Chondrocyte (in vitro differentiated cells): ENCODE results near the gene ASPG. TPM values are rescaled to one million over a fixed set of nuclear protein-coding genes. Genes with fewer than 3 reads are reported as not detected.
A peak's percentile ranks its signal among the peaks of the same experiment; 100 is the strongest.

Source experiments
- DNase-seq: peaks from one replicate; pipeline ENCODE4 v3.0.0; 2021; ENCODE audit warnings: mixed read lengths, low spot score
- H3K27ac Mint-ChIP-seq: one replicate; pipeline ENCODE4 v1.8.0; 2021; ENCODE audit warnings: mild to moderate bottlenecking, moderate library complexity, mixed read lengths; ENCODE audit not compliant: unreplicated experiment
- H3K27me3 Mint-ChIP-seq: 2 replicates; pipeline ENCODE4 v1.8.0; 2021; ENCODE audit warnings: low read depth, mixed read lengths
- H3K36me3 Mint-ChIP-seq: 2 replicates; pipeline ENCODE4 v1.8.0; 2021; ENCODE audit warnings: low read depth, mixed read lengths
- H3K4me1 Mint-ChIP-seq: 2 replicates; pipeline ENCODE4 v1.8.0; 2021; ENCODE audit warnings: low read depth, mild to moderate bottlenecking, mixed read lengths
- H3K4me3 Mint-ChIP-seq: one replicate; pipeline ENCODE4 v1.8.0; 2021; ENCODE audit warnings: mild to moderate bottlenecking, moderate library complexity, mixed read lengths; ENCODE audit not compliant: unreplicated experiment
- H3K9me3 Mint-ChIP-seq: 2 replicates; pipeline ENCODE4 v1.8.0; 2021; ENCODE audit warnings: low read depth, mixed read lengths
- CTCF ChIP-seq: fragments of 200-600 bp; sonication (generic); IDR thresholded peaks from 2 replicates; pipeline ENCODE4 v1.5.0; 2021; ENCODE audit warnings: antibody characterized with exemption, mild to moderate bottlenecking, moderate library complexity
- total RNA-seq: library from RNA; stranded (reverse); gene quantifications from 3 replicates; pipeline ENCODE4 v1.2.1, GENCODE V29; 2021

Gene ASPG
- total RNA-seq, 1 donor from 2014 or later: not detected

GRCh38 chr14:104049576-104050240, 35.8 kb upstream of the ASPG start:
- TF ChIP-seq CTCF: no peak
- Mint-ChIP-seq H3K27ac (peak overlapping the region; percentile 71), H3K9me3 (peaks cover 4% of the 10 kb centered on the region), H3K27me3 (peaks cover 27% of the 10 kb centered on the region), H3K4me3 (no peak overlapping the region), H3K36me3 (peaks cover 2% of the 10 kb centered on the region), H3K4me1 (peaks cover 23% of the 10 kb centered on the region)
- no peak for DNase-seq

- Mint-ChIP-seq H3K36me3 (peaks cover 2% of the 10 kb centered on the region), H3K4me3 (no peak overlapping the region), H3K27ac (no peak overlapping the region), H3K4me1 (peaks cover 23% of the 10 kb centered on the region), H3K9me3 (peaks cover 4% of the 10 kb centered on the region), H3K27me3 (peaks cover 35% of the 10 kb centered on the region)
- TF ChIP-seq CTCF: no peak
- DNase-seq: no peak
Measured at GRCh38 chr14:104051092-104051813, 34.2 kb upstream of the ASPG start.

DNA sequence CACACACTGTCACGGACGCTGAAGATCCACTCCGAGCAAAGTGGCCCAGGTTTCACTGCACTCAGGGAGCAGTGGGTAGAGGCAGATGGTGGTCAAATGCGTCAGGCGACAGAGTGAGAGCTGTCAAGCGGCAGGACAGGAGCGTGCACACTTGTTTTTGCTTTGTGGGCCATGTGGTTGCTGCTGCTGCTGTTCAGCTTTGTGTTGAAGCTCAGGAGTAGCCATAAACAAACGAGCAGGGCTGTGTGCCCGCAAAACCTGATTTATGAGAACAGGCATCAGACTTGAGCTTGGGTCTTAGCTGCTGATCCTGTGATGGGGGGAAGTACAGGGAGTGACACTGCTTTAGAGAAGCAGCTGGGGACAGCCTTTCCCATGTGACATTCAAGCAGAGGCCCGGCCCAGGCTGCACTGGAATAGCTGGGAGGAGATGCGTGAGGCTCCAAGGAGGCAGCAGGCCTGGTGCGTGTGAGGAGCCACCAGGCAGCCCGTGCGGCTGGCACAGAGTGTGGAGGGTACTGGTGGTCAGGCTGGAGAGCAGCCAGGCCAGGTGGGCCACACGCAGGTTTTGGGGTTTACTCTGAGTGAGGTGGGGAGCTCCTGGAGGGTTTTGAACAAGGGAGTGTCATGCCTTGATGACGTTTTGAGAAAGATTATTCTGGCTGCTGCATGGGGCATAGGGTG, 31.1 kb upstream of the ASPG start:
- Mint-ChIP-seq H3K9me3 (peaks cover 2% of the 10 kb centered on the region), H3K36me3 (no peaks in the 10 kb centered on the region), H3K27me3 (peaks cover 48% of the 10 kb centered on the region), H3K27ac (no peak overlapping the region), H3K4me3 (no peak overlapping the region), H3K4me1 (peaks cover 13% of the 10 kb centered on the region)
- no peak for TF ChIP-seq CTCF
- DNase-seq: no peak

DNA sequence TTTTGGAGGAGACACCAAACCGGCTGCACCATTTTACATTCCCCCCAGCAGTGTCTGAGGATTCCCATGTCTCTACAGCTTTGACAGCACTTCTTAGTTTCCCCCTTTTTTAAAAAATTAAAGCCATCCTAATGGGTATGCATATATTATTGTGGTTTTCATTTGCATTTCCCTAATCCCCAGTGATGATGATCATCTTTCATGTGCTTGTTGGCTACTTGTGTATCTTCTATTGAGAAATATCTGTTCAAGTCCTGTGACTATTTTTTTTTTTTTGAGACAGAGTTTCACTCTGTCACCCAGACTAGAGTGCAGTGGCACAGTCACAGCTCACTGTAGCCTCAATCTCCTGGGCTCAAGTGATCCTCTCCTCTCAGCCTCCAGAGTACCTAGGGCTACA, 23.2 kb upstream of the ASPG start:
- Mint-ChIP-seq H3K4me3 (no peak overlapping the region), H3K9me3 (peaks cover 10% of the 10 kb centered on the region), H3K27ac (no peak overlapping the region), H3K4me1 (no peaks in the 10 kb centered on the region), H3K36me3 (peaks cover 1% of the 10 kb centered on the region), H3K27me3 (peaks cover 48% of the 10 kb centered on the region)
- no peak for DNase-seq
- no peak for TF ChIP-seq CTCF

GRCh38 chr14:104064003-104064402, 21.5 kb upstream of the ASPG start:
- DNase-seq: no peak
- Mint-ChIP-seq H3K4me1 (no peaks in the 10 kb centered on the region), H3K4me3 (no peak overlapping the region), H3K27me3 (peaks cover 52% of the 10 kb centered on the region), H3K9me3 (peaks cover 12% of the 10 kb centered on the region), H3K27ac (no peak overlapping the region), H3K36me3 (peaks cover 1% of the 10 kb centered on the region)
- TF ChIP-seq CTCF: no peak
